Sigmoid colon (tissue), 4 donors: ENCODE data around the gene SPTBN5.
A peak's percentile ranks its signal among the peaks of the same experiment; 100 is the strongest.

ENCODE experiments used
- EP300 ChIP-seq, 4 donors: sonication (generic); formaldehyde crosslinking; IDR thresholded peaks; one replicate each; pipeline ENCODE4 v1.6.1; 2017; ENCODE audit warnings: antibody characterized with exemption in 4 of 4
- POLR2A ChIP-seq, 2 donors: fragments of 450-650 bp; IDR thresholded peaks; one replicate each; pipeline ENCODE4 v1.6.1; 2016; ENCODE audit warnings: antibody characterized with exemption in 2 of 2, mild to moderate bottlenecking in 2 of 2, moderate library complexity in 2 of 2
- TF ChIP-seq, protein P1 (sequence below), 4 experiments: fragments of 450-650 bp in 3 of 4; fragments of 200-600 bp in 1 of 4; IDR thresholded peaks; one replicate each; pipeline ENCODE4 v1.5.1; 2016 to 2019; ENCODE audit warnings: antibody characterized with exemption in 4 of 4, mild to moderate bottlenecking in 3 of 4, moderate library complexity in 2 of 4

DNA sequence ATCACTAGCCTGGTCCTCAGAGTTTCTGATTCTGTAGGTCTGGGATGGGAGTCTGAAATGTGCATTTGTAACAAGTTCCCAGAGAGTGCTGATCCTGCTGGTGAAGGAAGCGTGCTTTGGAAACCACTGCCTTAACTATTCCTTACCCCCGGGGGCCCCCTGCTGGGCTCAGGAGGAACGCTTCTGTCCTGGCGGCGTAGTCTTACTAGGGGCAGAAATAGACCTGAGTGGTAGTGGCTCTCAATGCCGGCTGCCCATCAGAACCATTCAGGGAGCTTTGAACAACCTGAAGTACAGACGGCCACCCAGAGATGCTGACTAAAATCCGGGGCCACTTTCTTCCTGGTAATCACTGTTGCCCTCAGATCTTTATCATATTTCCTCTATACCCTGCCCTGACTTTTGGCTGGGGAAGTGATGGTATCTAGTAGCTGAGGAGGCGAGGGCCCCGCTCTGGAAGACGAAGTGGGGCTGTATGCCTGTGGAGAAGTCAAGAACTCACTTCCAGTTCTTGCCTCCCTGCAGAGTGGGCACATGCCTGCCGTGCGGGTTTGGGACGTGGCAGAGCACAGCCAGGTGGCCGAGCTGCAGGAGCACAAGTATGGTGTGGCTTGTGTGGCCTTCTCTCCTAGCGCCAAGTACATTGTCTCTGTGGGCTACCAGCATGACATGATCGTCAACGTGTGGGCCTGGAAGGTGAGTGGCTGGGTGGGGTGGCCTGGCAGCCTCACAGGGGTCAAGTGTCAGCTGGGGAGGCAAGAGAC lies 82.2 kb downstream of the SPTBN5 start:
- TF ChIP-seq, protein P1, sequence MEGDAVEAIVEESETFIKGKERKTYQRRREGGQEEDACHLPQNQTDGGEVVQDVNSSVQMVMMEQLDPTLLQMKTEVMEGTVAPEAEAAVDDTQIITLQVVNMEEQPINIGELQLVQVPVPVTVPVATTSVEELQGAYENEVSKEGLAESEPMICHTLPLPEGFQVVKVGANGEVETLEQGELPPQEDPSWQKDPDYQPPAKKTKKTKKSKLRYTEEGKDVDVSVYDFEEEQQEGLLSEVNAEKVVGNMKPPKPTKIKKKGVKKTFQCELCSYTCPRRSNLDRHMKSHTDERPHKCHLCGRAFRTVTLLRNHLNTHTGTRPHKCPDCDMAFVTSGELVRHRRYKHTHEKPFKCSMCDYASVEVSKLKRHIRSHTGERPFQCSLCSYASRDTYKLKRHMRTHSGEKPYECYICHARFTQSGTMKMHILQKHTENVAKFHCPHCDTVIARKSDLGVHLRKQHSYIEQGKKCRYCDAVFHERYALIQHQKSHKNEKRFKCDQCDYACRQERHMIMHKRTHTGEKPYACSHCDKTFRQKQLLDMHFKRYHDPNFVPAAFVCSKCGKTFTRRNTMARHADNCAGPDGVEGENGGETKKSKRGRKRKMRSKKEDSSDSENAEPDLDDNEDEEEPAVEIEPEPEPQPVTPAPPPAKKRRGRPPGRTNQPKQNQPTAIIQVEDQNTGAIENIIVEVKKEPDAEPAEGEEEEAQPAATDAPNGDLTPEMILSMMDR (IDR thresholded peaks at IDR 0.05) = peak; percentile 83 to 89 (median 85)
- TF ChIP-seq EP300 (IDR thresholded peaks at IDR 0.05) = no peak
- no peak for TF ChIP-seq POLR2A (IDR thresholded peaks at IDR 0.05)
